Hypothalamus (tissue), 51 donors: ENCODE data around the gene SERPINE1.
"Not testable (repeated sequence)": the region's sequence is repeated elsewhere in the genome, so short reads cannot be mapped to it uniquely, and the experiment has no call there.

ENCODE experiments used
- DNase-seq, 51 donors: peaks; one replicate each; lab custom pipeline; 2025; lab: John Stamatoyannopoulos, UW

SERPINE1 gene

DNA sequence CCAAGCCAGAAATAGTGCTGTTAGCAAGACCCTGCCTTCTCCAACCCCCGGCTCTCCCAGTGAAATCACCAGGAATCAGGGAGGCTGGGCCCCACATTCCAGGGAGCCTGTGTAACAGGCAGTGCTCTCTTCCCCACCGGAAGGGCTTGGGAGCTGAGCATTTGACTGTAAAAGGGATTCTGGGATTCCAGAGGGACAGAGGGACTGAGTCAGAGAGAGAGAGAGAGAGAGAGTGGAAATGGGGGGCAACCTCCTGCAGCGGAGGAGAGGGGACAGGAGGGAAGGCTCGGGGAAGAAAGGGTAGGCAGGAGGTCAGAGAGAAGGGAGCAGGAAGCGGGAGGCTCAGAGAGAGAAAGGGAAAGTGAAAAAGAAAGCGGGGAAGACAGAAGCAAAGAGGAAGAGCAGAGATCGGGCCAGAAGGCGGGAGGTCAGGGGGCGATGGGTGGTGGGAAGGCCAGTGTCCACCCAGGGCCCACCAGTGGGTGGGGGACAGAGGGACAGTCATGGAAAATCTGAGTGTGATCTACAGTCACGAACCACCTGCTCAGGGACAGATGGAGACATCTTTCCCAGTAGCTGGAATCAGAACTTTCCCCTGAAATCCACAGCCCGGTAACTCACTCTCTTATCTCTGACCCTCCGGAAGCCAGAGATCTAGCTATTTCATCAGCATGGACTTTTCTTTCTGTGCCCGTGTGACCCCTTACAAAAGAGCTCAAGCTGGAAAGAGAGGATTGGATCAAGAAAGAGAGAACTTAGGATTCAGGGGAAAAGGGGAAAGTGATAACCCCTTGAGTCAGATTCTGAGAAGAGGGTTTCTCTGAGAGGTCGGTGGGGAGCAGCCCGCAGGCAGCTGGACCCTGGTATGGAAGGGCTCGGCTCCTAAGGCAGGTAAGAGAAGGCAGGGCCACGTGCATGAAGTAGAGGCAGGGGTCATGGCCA is 4.6 kb upstream of the SERPINE1 start:
- DNase-seq = peak in 2 of 51 donors; percentile 11 to 28

DNA sequence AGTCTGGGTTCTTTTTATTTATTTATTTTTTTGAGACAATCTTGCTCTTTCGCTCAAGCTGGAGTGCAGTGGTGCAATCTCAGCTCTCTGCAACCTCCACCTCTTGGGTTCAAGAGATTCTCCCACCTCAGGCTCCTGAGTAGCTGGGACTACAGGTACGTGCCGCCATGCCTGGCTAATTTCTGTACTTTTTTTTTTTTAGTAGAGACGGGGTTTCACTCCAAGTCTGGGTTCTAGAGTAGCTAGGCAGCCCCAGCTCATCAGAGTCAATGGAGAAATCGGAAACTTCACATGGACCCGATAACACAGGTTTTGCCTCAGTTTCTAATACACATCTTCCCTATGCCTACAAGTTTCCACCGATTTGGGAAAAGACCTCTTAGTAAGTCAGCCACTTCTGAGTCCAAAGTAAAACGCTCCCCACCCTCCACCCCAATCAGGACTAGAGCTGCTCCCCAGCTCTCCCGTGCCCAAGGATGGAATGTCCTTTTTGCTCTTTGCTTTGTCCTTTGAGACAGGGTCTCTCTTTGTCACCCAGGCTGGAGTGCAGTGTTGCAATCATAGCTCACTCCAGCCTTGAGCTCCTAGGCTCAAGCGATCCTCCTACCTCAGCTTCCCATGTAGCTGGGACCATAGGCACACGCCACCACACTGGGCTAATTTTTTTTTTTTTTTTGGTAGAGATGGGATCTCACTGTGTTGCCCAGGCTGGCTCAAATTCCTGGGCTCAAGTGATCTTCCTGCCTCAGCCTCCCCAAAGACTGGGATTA is 3.8 kb upstream of the SERPINE1 start:
- DNase-seq = no peak

DNA sequence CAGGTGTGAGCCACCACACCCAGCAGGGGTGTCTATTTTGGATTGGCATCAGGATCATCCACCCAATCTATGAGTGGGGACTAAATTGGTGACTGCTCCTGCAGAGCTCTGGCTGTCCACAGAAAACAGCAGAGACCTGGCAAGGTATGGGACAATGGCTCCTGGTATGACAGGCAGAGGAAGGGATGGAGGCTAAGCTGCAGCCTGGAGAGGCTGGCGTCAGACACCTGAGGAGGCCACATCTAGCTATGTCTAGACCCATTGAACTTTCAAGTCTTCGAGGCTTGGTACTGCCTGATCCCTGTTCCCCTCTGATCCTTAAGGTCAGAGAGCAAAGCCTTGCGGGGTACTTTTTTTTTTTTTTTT is 3.2 kb upstream of the SERPINE1 start:
- no peak for DNase-seq

DNA sequence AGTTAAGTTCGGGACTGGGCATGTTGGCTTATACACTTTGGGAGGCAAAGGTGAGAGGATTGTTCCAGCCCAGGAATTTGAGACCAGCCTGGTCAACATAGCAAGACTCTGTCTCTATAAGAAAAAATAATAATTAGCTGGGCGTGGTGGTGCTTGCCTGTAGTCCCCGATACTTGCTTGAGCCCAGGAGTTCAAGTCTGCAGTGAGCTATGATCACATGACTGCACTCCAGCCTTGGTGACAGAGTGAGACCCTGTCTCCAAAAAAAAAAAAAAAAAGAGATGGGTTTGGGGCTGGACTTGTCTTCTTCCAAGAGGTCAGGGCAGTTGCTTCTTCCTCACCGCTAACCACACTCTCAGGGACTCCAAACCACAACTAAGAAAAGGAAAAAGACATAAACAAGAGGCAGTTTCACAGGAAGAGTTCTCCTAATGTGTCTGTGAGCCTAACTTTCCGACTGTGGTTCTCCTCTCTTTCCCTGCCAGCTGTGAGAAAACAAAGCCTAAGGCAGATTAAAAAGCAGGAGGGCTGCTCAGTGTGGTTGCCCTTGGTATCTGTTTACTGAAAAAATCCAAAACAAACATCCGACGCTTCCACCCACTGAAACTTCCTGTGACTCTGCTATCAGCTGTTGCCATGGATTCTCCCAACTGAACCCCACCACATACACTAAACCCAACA is 2.4 kb upstream of the SERPINE1 start:
- no peak for DNase-seq

DNA sequence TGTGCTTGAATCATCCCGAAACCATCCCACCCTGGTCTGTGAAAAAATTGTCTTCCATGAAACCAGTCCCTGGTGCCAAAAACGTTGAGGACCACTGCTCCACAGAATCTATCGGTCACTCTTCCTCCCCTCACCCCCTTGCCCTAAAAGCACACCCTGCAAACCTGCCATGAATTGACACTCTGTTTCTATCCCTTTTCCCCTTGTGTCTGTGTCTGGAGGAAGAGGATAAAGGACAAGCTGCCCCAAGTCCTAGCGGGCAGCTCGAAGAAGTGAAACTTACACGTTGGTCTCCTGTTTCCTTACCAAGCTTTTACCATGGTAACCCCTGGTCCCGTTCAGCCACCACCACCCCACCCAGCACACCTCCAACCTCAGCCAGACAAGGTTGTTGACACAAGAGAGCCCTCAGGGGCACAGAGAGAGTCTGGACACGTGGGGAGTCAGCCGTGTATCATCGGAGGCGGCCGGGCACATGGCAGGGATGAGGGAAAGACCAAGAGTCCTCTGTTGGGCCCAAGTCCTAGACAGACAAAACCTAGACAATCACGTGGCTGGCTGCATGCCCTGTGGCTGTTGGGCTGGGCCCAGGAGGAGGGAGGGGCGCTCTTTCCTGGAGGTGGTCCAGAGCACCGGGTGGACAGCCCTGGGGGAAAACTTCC is 784 bp upstream of the SERPINE1 start:
- DNase-seq = peak in 18 of 51 donors; percentile 1 to 37 (median 16)

DNA sequence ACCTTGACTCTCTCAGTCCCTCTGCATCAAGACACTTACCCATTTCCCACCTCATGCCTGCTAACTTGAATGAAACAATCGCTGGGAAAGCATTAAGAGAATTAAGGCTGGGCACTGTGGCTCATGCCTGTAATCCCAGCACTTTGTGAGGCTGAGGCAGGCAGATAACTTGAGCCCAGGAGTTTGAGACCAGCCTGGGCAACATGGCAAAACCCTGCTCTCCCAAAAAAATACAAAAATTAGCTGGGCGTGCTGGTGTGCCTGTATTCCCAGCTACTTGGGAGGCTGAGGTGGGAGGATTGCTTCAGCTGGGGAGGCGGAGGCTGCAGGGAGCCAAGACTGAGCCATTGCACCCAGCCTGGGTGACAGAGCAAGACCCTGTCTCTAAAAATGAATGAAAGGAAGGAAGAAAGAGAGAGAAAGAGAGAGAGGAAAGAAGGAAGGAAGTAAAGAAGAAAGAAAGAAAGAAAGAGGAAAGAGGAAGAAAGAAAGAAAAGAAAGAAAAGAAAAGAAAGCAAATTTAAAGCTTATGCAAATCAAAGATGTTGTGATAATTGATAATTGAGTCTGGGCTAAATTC is 646 bp downstream of the SERPINE1 start:
- no peak for DNase-seq

DNA sequence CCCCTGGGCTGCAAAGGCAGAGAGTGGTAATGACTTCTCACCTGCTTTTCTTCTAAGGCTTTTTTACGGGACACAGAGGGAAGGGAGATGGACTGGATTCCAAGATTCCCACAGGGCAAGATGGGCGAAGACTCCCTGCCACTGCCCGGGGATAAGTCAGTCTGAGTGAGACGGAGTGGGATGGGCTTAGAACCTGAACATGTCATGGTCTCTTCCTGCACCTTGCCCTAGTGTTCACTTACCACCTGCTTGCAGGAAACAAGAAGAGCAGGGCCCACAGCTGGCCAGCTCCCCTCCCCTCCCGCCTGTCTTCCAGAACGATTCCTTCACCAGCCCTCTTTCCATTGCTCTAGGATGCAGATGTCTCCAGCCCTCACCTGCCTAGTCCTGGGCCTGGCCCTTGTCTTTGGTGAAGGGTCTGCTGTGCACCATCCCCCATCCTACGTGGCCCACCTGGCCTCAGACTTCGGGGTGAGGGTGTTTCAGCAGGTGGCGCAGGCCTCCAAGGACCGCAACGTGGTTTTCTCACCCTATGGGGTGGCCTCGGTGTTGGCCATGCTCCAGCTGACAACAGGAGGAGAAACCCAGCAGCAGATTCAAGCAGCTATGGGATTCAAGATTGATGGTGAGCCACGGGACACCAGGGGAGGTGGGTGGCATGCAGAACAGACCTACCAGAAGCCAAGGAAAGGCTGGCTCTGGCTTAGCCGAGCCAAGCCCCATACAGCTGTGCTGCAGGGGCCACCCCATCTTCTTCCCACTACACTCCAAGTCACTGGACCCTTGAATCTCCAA is 1.3 kb downstream of the SERPINE1 start:
- DNase-seq = no peak

DNA sequence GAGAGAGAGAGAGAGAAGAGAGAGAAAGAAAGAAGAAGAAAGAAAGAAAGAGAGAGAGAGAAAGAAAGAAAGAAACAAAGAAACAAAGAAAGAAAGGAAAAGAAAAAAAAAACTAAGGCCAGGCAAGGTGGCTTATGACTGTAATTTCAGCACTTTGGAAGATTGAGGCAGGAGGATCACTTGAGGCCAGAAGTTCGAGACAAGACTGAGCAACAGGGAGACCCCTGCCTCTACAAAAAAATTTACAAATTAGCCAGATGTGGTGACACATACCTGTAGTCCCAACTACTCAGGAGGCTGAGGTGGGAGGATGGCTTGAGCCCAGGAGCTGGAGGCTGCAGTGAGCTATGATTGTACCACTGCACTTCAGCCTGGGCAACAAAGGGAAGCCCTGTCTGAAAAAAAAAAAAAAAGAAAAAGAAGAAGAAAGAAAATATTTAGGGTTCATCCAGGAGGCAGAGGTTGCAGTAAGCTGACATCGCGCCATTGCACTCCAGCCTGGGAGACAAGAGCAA is 2.8 kb downstream of the SERPINE1 start:
- DNase-seq = no peak

DNA sequence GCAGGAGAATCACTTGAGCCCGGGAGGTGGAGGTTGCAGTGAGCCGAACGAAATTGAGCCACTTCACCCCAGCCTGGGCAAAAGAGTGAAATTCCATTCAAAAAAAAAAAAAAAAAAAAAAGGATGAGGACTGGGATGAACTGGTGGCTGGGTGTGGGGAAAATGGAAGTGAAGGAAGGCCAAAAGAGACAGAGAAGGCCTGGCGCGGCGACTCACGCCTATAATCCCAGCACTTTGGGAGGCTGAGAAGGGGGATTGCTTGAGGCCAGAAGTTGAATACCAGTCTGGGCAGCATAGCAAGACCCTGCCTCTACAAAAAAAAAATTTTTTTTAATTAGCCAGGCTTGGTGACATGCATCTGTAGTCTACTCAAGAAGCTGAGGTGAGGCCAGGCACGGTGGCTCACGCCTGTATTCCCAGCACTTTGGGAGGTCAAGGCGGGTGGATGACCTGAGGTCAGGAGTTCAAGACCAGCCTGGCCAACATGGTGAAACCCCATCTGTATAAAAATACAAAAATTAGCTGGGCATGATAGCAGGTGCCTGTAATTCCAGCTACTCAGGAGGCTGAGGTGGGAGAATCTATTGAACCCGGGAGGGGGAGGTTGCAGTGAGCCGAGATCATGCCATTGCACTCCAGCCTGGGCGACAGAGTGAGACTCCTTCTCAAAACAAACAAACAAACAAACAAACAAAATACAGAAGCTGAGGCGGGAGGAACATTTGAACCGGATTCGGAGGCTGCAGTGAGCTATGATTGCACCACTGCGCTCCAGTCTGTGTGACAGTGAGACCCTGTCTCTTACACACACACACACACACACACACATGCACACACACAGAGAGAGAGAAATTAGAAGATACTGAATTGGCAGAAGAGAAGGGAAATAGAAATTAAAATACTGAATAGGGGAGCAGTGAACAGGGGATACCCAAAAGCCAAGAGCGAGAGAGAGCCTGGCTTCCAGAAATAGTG is 6.0 kb downstream of the SERPINE1 start:
- DNase-seq = not testable (repeated sequence)

DNA sequence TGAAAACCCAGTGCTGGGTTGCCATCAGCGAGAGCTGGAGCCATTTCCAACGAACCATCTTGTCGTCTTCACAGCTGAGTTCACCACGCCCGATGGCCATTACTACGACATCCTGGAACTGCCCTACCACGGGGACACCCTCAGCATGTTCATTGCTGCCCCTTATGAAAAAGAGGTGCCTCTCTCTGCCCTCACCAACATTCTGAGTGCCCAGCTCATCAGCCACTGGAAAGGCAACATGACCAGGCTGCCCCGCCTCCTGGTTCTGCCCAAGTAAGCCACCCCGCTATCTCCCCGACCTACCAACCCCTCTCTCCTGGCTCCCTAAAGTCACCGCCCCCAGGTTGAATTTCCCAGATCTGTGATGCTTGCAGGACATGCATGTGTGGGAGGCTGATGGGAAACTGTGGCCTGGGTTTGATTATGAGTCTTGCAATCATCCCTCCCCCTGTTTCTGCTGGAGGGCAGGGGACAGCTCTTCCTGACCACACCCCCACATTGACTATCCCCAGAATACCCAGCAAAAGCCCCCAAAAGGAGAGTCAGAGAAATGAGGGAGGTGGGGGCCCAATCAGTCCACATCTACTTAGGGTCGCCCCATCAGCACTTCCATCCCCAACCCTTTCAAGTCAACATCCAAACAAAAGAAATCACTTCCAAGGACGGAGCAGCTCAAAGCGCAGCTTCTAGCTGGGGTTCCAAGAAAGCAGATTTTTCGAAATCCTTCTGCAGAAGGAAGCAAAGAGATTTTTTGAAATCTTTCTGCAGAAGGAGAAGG is 6.9 kb downstream of the SERPINE1 start:
- DNase-seq = no peak

DNA sequence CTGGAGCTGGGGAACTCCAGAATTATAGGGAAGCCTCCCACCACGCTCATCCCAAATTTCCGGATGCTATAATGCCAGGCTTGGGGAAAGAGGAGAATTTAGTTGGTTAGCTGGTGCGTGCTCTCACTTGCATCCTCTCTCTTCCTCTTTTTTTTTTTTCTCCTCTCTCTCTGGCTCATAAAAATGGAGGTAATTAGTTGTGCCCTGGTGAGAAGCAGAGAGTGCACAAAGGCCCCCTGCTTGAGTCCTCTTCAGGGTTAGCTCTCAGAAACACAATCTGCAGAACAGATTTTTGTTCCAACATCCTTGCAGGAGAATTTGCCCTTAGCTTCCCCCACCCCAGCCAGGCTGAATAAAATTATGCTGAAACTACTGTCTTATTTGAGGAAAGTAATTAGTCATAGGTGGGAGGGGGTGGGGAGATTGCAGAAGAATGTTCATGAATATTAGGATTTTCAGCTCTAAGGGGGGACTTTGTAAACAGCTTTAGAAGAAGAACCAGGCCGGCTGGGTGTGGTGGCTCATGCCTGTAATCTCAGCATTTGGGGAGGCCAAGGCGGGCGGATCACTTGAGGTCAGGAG is 7.6 kb downstream of the SERPINE1 start:
- peak in 1 of 51 donors; percentile 46 for DNase-seq

DNA sequence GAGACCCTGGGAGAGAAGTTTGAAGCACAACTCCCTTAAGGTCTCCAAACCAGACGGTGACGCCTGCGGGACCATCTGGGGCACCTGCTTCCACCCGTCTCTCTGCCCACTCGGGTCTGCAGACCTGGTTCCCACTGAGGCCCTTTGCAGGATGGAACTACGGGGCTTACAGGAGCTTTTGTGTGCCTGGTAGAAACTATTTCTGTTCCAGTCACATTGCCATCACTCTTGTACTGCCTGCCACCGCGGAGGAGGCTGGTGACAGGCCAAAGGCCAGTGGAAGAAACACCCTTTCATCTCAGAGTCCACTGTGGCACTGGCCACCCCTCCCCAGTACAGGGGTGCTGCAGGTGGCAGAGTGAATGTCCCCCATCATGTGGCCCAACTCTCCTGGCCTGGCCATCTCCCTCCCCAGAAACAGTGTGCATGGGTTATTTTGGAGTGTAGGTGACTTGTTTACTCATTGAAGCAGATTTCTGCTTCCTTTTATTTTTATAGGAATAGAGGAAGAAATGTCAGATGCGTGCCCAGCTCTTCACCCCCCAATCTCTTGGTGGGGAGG is 10.8 kb downstream of the SERPINE1 start:
- no peak for DNase-seq

DNA sequence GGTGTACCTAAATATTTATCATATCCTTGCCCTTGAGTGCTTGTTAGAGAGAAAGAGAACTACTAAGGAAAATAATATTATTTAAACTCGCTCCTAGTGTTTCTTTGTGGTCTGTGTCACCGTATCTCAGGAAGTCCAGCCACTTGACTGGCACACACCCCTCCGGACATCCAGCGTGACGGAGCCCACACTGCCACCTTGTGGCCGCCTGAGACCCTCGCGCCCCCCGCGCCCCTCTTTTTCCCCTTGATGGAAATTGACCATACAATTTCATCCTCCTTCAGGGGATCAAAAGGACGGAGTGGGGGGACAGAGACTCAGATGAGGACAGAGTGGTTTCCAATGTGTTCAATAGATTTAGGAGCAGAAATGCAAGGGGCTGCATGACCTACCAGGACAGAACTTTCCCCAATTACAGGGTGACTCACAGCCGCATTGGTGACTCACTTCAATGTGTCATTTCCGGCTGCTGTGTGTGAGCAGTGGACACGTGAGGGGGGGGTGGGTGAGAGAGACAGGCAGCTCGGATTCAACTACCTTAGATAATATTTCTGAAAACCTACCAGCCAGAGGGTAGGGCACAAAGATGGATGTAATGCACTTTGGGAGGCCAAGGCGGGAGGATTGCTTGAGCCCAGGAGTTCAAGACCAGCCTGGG is 11.4 kb downstream of the SERPINE1 start:
- DNase-seq = peak in 32 of 51 donors; percentile 3 to 68 (median 32)

DNA sequence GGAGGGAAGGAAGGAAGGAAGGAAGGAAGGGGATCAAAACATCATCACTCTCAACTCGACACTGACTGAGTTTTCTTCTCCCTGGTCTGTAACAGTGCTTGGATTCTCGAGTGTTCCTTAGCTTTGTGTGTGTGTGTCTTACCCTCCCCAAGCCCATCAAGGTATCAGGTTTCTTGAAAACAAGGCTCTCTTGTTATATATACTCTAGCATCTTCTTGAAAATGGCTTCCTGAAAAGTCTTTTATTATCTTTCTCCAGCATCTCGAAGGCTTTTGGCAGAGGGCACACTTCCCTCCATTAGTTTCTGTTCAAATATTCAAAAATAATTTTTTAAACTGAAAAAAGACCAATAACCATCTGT is 13.4 kb downstream of the SERPINE1 start:
- no peak for DNase-seq

DNA sequence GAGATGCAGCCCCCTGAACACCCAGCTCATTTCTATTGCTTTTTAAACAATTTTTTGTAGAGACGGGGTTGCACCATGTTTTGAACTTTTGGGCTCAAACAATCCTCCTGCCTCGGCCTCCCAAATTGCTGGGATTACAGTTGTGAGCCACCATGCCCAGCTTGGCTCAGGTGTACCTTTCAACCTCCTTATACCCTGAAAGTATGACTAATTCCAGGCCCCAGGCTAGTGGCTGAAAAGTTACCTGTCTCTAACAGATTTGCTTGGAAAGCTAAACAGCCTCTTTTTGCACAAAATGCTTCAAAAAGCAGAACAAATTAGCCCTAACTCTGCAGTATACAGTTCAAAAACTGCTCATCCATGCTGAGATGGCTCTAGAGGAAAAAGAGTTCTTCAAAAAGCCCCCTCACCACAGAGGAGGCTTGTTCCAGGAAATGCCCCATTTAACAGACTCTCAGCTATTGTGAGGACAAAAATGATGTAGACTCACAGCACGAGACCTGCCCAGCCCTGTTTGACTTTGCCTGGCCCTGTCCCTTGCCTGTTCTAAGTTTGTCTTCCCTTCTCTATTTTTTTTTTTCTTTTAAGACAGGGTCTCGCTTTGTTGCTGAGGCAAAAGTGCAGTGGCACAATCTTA is 14.0 kb downstream of the SERPINE1 start:
- DNase-seq = no peak
